HepG2 (cell line): Measurements from ENCODE around the gene UGT1A7.

Experiments used
- BRD4 ChIP-seq: sonication (generic); formaldehyde crosslinking; IDR thresholded peaks from 2 replicates; pipeline ENCODE4 v1.4.0; 2020; ENCODE audit warnings: missing genetic modification reagents
- ESRRA ChIP-seq: sonication (generic); formaldehyde crosslinking; IDR thresholded peaks from 2 replicates; pipeline ENCODE4 v1.5.1; 2020; ENCODE audit warnings: mild to moderate bottlenecking, low read depth, missing genetic modification reagents
- KAT7 ChIP-seq: IDR thresholded peaks from 2 replicates; pipeline ENCODE4 v1.6.1; 2018; ENCODE audit warnings: borderline replicate concordance, missing compliant biosample characterization
- MED1 ChIP-seq: sonication (generic); formaldehyde crosslinking; IDR thresholded peaks from 2 replicates; pipeline ENCODE4 v1.4.0; 2020; ENCODE audit warnings: missing genetic modification reagents
- PRPF4 ChIP-seq: fragments of 200-400 bp; formaldehyde crosslinking; IDR thresholded peaks from 2 replicates; pipeline ENCODE4 v1.6.1; 2016; ENCODE audit warnings: low read length, low read depth; ENCODE audit not compliant: poor library complexity, severe bottlenecking
- RELA ChIP-seq: sonication (generic); formaldehyde crosslinking; IDR thresholded peaks from 2 replicates; pipeline ENCODE4 v1.4.0; 2020; ENCODE audit warnings: missing genetic modification reagents
- TCF12 ChIP-seq, 2 experiments: fragments of 450-650 bp in 1 of 2; sonication (generic) in 1 of 2; formaldehyde crosslinking in 1 of 2; IDR thresholded peaks; 2 replicates each; pipeline versions ENCODE4 v1.6.1 to v1.8.0; 2017 to 2022; ENCODE audit warnings: antibody characterized with exemption in 1 of 2, mild to moderate bottlenecking in 1 of 2, missing genetic modification reagents in 1 of 2, moderate library complexity in 1 of 2
- TFE3 ChIP-seq: IDR thresholded peaks from 2 replicates; pipeline ENCODE4 v1.6.1; 2016

GRCh38 chr2:233747283-233747544 lies 65.5 kb downstream of the UGT1A7 start:
- TF ChIP-seq KAT7 (CRISPR knock-in tag): no peak
- TF ChIP-seq TCF12 (IDR thresholded peaks at IDR 0.05): no peak
- TF ChIP-seq TCF12 (CRISPR knock-in tag; IDR thresholded peaks at IDR 0.05): no peak
- no peak for TF ChIP-seq PRPF4
- TF ChIP-seq MED1: no peak
- TF ChIP-seq ESRRA (CRISPR knock-in tag): no peak
- no peak for TF ChIP-seq BRD4
- no peak for TF ChIP-seq RELA (CRISPR knock-in tag)
- TF ChIP-seq TFE3: no peak
